ENCODE data around the gene HSPBAP1. TPM values are rescaled to one million over a fixed set of nuclear protein-coding genes. Genes with fewer than 3 reads are reported as not detected.
"Not testable (repeated sequence)": the region's sequence is repeated elsewhere in the genome, so short reads cannot be mapped to it uniquely, and the experiment has no call there.

HSPBAP1 gene
- total RNA-seq, 2 experiments from 2014 or later, result 7.7 to 8.4 TPM

- not testable (repeated sequence) for ATAC-seq; H3K27me3 Mint-ChIP-seq; DNase-seq; H3K9me3 Mint-ChIP-seq (ENCODE audit: low read depth)
- CTCF ChIA-PET, result interaction anchor here (1.2 to 1.3 kb wide), 2 partner anchors 32 to 44 kb away, joined by 3 to 4 read pairs; no protein-coding TSS in a partner anchor
- H3K36me3 Mint-ChIP-seq, result peaks cover 88% of the 10 kb centered on the region
- H3K4me3 Mint-ChIP-seq, result peak overlapping the region; percentile 30
- peaks cover 34% of the 10 kb centered on the region for H3K4me1 Mint-ChIP-seq
- H3K27ac Mint-ChIP-seq, result peak overlapping the region; percentile 82
Measured at GRCh38 chr3:122710616-122711251, 82.9 kb downstream of the HSPBAP1 start.

- peaks cover 23% of the 10 kb centered on the region for H3K4me1 Mint-ChIP-seq
- CTCF ChIA-PET, result interaction anchor here (1.5 kb wide), 1 partner anchor 26 kb away, joined by 3 read pairs; no protein-coding TSS in a partner anchor
- no peaks in the 10 kb centered on the region for H3K9me3 Mint-ChIP-seq (ENCODE audit: low read depth)
- no peak for ATAC-seq
- no peak for DNase-seq
- H3K36me3 Mint-ChIP-seq, result peaks cover 87% of the 10 kb centered on the region
- H3K27ac Mint-ChIP-seq, result peak overlapping the region; percentile 25
- H3K27me3 Mint-ChIP-seq, result no peaks in the 10 kb centered on the region
- no peak overlapping the region for H3K4me3 Mint-ChIP-seq
Measured at GRCh38 chr3:122705379-122705778, 88.3 kb downstream of the HSPBAP1 start.

DNA sequence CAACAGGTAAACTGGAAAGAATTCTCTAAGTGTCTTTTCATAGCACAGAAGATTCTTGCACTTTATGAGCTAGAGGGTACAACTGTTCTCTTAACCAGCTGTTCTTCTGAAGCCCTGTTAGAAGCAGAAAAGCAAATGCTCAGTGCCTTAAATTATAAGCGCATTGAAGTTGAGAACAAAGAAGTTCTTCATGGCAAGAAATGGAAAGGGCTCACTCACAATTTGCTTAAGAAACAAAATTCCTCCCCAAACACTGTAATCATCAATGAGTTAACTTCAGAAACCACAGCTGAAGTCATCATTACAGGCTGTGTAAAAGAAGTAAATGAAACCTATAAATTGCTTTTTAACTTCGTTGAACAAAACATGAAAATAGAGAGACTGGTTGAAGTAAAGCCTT, 93.4 kb downstream of the HSPBAP1 start:
- ATAC-seq (no peak), DNase-seq (no peak)
- CTCF ChIA-PET, result no interaction called here
- Mint-ChIP-seq H3K9me3 (ENCODE audit: low read depth) (no peaks in the 10 kb centered on the region), H3K4me1 (peaks cover 15% of the 10 kb centered on the region), H3K27ac (no peak overlapping the region), H3K4me3 (no peak overlapping the region), H3K27me3 (no peaks in the 10 kb centered on the region), H3K36me3 (peaks cover 79% of the 10 kb centered on the region)

- H3K27ac Mint-ChIP-seq, result peak overlapping the region; percentile 33
- CTCF ChIA-PET, result interaction anchor here (3.3 kb wide), 1 partner anchor 19 kb away, joined by 13 read pairs; no protein-coding TSS in a partner anchor
- peaks cover 79% of the 10 kb centered on the region for H3K36me3 Mint-ChIP-seq
Measured at GRCh38 chr3:122697952-122698620, 95.5 kb downstream of the HSPBAP1 start.

DNA sequence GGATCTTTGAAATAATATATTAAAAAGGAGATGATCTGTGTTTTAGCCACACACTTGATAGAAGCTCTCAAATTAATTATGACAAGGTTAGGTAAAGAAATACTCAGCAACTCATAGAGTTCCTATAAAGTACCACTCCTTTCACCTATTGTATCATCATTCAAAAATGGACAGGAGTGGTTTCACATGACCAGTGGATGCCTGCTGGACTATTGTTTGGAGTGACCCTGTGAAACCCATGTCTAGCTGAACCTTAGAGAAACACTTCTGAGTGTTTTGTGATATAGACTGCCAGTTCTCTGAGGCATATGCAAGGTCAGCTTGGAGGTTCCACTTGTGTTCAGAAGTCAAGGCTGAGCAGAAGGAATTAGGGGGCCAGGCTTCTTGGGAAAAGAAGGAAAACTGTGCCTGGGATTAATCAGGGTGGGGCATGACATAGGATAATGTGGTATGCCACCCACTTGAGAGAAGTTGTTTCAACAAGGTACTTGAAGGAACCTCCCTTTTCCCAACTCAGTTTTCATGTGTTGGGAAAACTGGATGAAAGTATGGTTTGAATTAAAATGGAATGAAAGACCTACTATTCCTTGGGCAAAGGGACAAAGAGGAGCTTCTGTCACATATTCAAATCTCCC, 97.6 kb downstream of the HSPBAP1 start:
- no peak overlapping the region for H3K27ac Mint-ChIP-seq
- DNase-seq, result no peak
- no peak overlapping the region for H3K4me3 Mint-ChIP-seq
- peaks cover 23% of the 10 kb centered on the region for H3K4me1 Mint-ChIP-seq
- H3K27me3 Mint-ChIP-seq, result no peaks in the 10 kb centered on the region
- CTCF ChIA-PET, result interaction anchor here (1.2 to 3.3 kb wide), 2 partner anchors 16 to 17 kb away, joined by 3 to 13 read pairs; no protein-coding TSS in a partner anchor
- no peak for ATAC-seq
- peaks cover 80% of the 10 kb centered on the region for H3K36me3 Mint-ChIP-seq
- H3K9me3 Mint-ChIP-seq (ENCODE audit: low read depth), result no peaks in the 10 kb centered on the region

More at GRCh38 chr3:122697952-122698620, 95.5 kb downstream of the HSPBAP1 start:
- no peaks in the 10 kb centered on the region for H3K27me3 Mint-ChIP-seq
- ATAC-seq (no peak), DNase-seq (no peak)
- no peaks in the 10 kb centered on the region for H3K9me3 Mint-ChIP-seq (ENCODE audit: low read depth)
- no peak overlapping the region for H3K4me3 Mint-ChIP-seq
- H3K4me1 Mint-ChIP-seq, result peaks cover 25% of the 10 kb centered on the region

DNA sequence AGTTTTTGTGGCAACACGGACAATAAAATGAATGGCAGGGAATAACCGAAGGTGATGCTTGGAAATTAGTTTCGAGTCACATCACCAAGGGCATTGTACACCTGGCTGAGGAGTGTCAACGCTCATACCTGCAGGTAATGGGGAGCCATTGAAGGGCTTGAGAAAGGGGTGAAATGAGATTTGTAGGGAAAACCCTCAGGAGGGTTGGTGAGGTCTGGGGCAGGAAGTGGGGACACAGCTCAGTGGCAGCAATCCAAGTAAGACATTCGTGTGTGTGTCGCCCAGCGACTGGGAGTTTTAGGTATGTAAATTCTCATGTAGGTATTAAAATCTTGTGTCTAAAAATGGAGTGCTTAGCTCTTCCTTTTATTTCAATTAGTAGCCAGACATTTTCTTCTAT, 98.7 kb downstream of the HSPBAP1 start:
- no peak overlapping the region for H3K4me3 Mint-ChIP-seq

DNA sequence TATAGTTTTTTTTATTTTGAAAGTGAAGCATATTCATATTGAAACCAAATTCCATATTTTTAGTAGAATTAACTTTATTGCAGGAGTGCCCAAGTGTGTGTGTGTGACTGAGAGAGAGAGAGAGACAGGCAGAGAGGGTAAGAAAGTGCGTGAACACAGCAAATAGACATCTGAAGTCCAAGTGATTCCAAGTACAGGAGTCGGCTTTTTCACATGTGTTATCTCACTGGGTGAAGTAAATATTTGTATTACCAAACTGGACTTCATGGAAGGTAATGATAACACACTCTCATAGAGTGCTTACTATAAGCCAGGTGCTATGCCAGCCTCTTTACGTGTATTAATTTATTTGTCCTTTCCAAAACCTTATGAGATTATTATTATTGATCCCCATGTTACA, 101.0 kb downstream of the HSPBAP1 start:
- CTCF ChIA-PET, result no interaction called here
- Mint-ChIP-seq H3K9me3 (ENCODE audit: low read depth) (no peaks in the 10 kb centered on the region), H3K27me3 (no peaks in the 10 kb centered on the region), H3K27ac (no peak overlapping the region), H3K36me3 (peaks cover 69% of the 10 kb centered on the region), H3K4me3 (no peak overlapping the region), H3K4me1 (peaks cover 19% of the 10 kb centered on the region)
- ATAC-seq, result no peak
- no peak for DNase-seq

More for the DNA sequence above, 98.7 kb downstream of the HSPBAP1 start:
- CTCF ChIA-PET, result interaction anchor here (1.0 to 3.3 kb wide), 3 partner anchors 16 to 136 kb away, joined by 3 to 13 read pairs (median 3); no protein-coding TSS in a partner anchor
- DNase-seq, result no peak
- no peaks in the 10 kb centered on the region for H3K27me3 Mint-ChIP-seq
- H3K4me1 Mint-ChIP-seq, result peaks cover 20% of the 10 kb centered on the region
- peaks cover 78% of the 10 kb centered on the region for H3K36me3 Mint-ChIP-seq
- no peak overlapping the region for H3K27ac Mint-ChIP-seq
- ATAC-seq, result no peak
- H3K9me3 Mint-ChIP-seq (ENCODE audit: low read depth), result no peaks in the 10 kb centered on the region

DNA sequence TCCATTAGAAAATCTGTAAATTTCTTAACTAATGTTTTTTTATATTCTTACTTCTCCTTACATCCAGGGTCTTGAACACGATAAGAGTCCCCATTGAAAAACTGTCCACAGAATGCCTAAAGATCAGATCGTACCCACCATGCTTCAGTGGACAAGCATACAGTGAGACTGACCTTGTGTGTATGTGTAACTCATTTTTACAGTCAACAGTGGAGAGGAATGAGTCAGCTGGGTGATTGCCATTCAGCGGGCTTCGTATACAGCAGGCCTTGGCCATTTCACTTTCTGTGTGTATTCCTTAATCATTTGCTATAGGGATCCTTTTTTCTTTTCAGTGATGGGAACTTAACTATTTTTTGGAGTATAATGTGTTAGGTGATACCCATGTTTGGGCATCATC, 102.4 kb downstream of the HSPBAP1 start:
- H3K9me3 Mint-ChIP-seq (ENCODE audit: low read depth), result no peaks in the 10 kb centered on the region
- H3K36me3 Mint-ChIP-seq, result peaks cover 69% of the 10 kb centered on the region
- H3K27ac Mint-ChIP-seq, result no peak overlapping the region
- H3K27me3 Mint-ChIP-seq, result no peaks in the 10 kb centered on the region
- ATAC-seq (no peak), DNase-seq (no peak)
- CTCF ChIA-PET, result interaction anchor here (1.0 kb wide), 1 partner anchor 12 kb away, joined by 3 read pairs; no protein-coding TSS in a partner anchor
- no peak overlapping the region for H3K4me3 Mint-ChIP-seq
- peaks cover 25% of the 10 kb centered on the region for H3K4me1 Mint-ChIP-seq

DNA sequence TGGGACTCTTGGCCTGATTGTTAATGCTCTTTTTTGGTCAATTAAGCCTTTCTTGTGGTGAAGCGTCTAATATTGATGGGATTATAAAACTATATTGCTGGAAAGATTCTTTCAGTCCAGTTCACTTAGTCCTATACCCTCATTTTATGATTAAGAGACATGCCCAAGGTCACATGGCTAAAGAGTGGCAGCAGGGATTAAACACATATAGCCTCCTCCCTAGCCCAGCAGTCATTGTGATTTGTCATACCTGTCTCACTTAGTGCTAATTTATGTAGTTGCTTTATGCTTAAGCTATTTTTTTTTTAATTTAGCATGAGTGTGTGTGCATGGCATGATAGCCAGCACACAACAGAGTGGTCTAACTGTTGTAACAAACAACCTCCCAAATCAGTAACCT, 103.5 kb downstream of the HSPBAP1 start:
- CTCF ChIA-PET, result no interaction called here
- H3K4me1 Mint-ChIP-seq, result peaks cover 26% of the 10 kb centered on the region
- no peak overlapping the region for H3K27ac Mint-ChIP-seq
- ATAC-seq, result no peak
- no peaks in the 10 kb centered on the region for H3K27me3 Mint-ChIP-seq
- no peaks in the 10 kb centered on the region for H3K9me3 Mint-ChIP-seq (ENCODE audit: low read depth)
- H3K4me3 Mint-ChIP-seq, result no peak overlapping the region
- no peak for DNase-seq
- H3K36me3 Mint-ChIP-seq, result peaks cover 64% of the 10 kb centered on the region

Other genes starting within 250 kb of the HSPBAP1 start
- gene PARP9, start 229.5 kb downstream of the HSPBAP1 start, total RNA-seq, result 100 to 1,000 TPM in 1 of 2 experiments, 10 to 100 TPM in 1; 91.8 to 147 TPM
- 100 to 1,000 TPM; 108 to 138 TPM for gene DTX3L, start 229.5 kb downstream of the HSPBAP1 start, total RNA-seq
- gene PARP15, start 216.2 kb downstream of the HSPBAP1 start, total RNA-seq, result 10 to 100 TPM; 36.1 to 40.6 TPM
- 100 to 1,000 TPM; 133 to 194 TPM for gene PARP14, start 113.0 kb downstream of the HSPBAP1 start, total RNA-seq
- gene SLC49A4, start 1.2 kb upstream of the HSPBAP1 start, total RNA-seq, result 1 to 10 TPM; 1.5 to 1.8 TPM
- not detected for gene SEMA5B, start 233.9 kb upstream of the HSPBAP1 start, total RNA-seq

Measured in activated CD8-positive, alpha-beta memory T cell treated with anti-CD3 and anti-CD28 coated beads, Interleukin-2, amount 10 ng/mL, durations not matched to agents 7 days and 5 days (primary cell).